AG04449 (cell line): ENCODE results near the gene KANK4.

Experiments used
- CTCF ChIA-PET: fragments of 350-600 bp; formaldehyde crosslinking; extraction: SDS; loops from one replicate; lab custom pipeline; 2021; ENCODE audit warnings: antibody characterized with exemption; lab: Yijun Ruan, JAX
- POLR2A ChIA-PET: fragments of 400-600, 350-600 bp; formaldehyde crosslinking; extraction: SDS; loops from one replicate; lab custom pipeline; 2020; ENCODE audit warnings: antibody characterized with exemption, inconsistent platforms; lab: Yijun Ruan, JAX
- DNase-seq: peaks from one replicate; pipeline ENCODE4 v3.0.0-alpha.2; 2010; ENCODE audit warnings: low read depth, low spot score
- H3K4me3 ChIP-seq: 2 replicates; pipeline ENCODE4 v1.5.1; 2011; ENCODE audit warnings: low read depth, mild to moderate bottlenecking, control low read depth, low read length
- CTCF ChIP-seq: IDR thresholded peaks from one replicate; pipeline ENCODE4 v1.5.1; 2011; ENCODE audit warnings: mild to moderate bottlenecking, moderate library complexity, low read length, control low read depth, inconsistent platforms; ENCODE audit not compliant: insufficient read depth; ENCODE audit errors: missing control alignments

The KANK4 gene

GRCh38 chr1:62187548-62187947, 131.7 kb downstream of the KANK4 start:
- ChIA-PET CTCF (no interaction called here), POLR2A (no interaction called here)
- no peak overlapping the region for H3K4me3 ChIP-seq
- DNase-seq, result no peak
- no peak for TF ChIP-seq CTCF
